Prostate gland (tissue), 2 donors: ENCODE data around the gene OR14A16. TPM values are rescaled to one million over a fixed set of nuclear protein-coding genes. Genes with fewer than 3 reads are reported as not detected.

Experiments
- DNase-seq: peaks from one replicate; pipeline ENCODE4 v3.0.0-alpha.2; 2019; ENCODE audit warnings: low spot score
- H3K27ac ChIP-seq, 2 donors: fragments of 200-600 bp; sonication (generic); 2 replicates each; pipeline ENCODE4 v1.5.1; 2017 to 2019
- H3K27me3 ChIP-seq: fragments of 200-600 bp; sonication (generic); replicated peaks from 2 replicates; pipeline ENCODE4 v1.5.1; 2019; ENCODE audit not compliant: insufficient read depth
- H3K36me3 ChIP-seq, 2 donors: fragments of 200-600 bp; sonication (generic); 1 replicate in 1 of 2; 2 replicates in 1 of 2; pipeline versions ENCODE4 v1.5.1 to v1.8.1; 2017 to 2019
- H3K4me1 ChIP-seq: fragments of 200-600 bp; sonication (generic); replicated peaks from 2 replicates; pipeline ENCODE4 v1.5.1; 2019
- H3K4me3 ChIP-seq, 2 donors: fragments of 200-600 bp; sonication (generic); 2 replicates each; pipeline ENCODE4 v1.5.1; 2017 to 2019
- H3K9me3 ChIP-seq: fragments of 200-600 bp; sonication (generic); 2 replicates; pipeline ENCODE4 v1.5.1; 2017
- POLR2A ChIP-seq: fragments of 450-650 bp; IDR thresholded peaks from one replicate; pipeline ENCODE4 v1.6.1; 2016; ENCODE audit warnings: antibody characterized with exemption, mild to moderate bottlenecking
- POLR2AphosphoS5 ChIP-seq: sonication (generic); formaldehyde crosslinking; IDR thresholded peaks from one replicate; pipeline ENCODE4 v1.6.1; 2017; ENCODE audit warnings: antibody characterized with exemption
- WGBS: methylation state at CpG from one replicate; pipeline ENCODE4 v1.1.5; 2018; 5-methylcytosine and 5-hydroxymethylcytosine counted together
- intact Hi-C: fragments of 100-400 bp; cut with DNase I; formaldehyde crosslinking; loops from one replicate; pipeline ENCODE4 v1.14.2; 2022
- total RNA-seq, 2 donors: library from RNA; depleted of rRNA; stranded (reverse); fragments of >200 nt; gene quantifications; one replicate each; pipeline ENCODE4 v1.1.0, GENCODE V29; 2016
- TF ChIP-seq, protein P1 (sequence below), 4 experiments: fragments of 200-600 bp in 2 of 4; fragments of 450-650 bp in 2 of 4; sonication (generic) in 2 of 4; IDR thresholded peaks; 1 replicate in 3 of 4; 2 replicates in 1 of 4; pipeline ENCODE4 v1.5.1; 2016 to 2019; ENCODE audit warnings: antibody characterized with exemption in 4 of 4, mild to moderate bottlenecking in 2 of 4, moderate library complexity in 2 of 4

OR14A16 gene
- total RNA-seq, 2 donors from 2014 or later, result not detected

DNA sequence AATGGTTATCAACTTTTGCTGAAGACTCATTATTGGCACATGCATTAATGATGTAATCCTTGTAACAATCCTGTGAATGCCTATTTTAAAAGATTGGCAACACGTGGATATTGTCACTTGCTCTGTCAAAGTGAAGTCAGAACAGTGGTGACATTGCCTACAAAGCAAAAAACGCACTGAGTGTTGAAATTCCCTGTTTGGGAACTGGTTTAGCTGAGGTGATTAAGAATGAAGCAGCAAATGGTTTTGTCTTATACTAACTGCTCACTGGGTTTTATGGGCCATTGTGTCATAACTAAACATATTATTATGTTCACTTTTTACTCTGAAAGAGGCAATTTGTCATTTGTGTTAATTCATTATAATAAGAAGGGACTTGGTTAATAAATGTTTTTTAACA, 11.3 kb downstream of the OR14A16 start:
- intact Hi-C loops, result no loop called here
- Histone ChIP-seq H3K4me1 (no peaks in the 10 kb centered on the region), H3K27me3 (no peaks in the 10 kb centered on the region), H3K36me3 (no peaks in the 10 kb centered on the region), H3K9me3 (no peaks in the 10 kb centered on the region), H3K4me3 (no peak overlapping the region), H3K27ac (no peak overlapping the region)
- WGBS, result 54% methylated on average over 2 of the region's 2 CpGs
- no peak for DNase-seq
- TF ChIP-seq POLR2AphosphoS5, result no peak
- TF ChIP-seq, protein P1, sequence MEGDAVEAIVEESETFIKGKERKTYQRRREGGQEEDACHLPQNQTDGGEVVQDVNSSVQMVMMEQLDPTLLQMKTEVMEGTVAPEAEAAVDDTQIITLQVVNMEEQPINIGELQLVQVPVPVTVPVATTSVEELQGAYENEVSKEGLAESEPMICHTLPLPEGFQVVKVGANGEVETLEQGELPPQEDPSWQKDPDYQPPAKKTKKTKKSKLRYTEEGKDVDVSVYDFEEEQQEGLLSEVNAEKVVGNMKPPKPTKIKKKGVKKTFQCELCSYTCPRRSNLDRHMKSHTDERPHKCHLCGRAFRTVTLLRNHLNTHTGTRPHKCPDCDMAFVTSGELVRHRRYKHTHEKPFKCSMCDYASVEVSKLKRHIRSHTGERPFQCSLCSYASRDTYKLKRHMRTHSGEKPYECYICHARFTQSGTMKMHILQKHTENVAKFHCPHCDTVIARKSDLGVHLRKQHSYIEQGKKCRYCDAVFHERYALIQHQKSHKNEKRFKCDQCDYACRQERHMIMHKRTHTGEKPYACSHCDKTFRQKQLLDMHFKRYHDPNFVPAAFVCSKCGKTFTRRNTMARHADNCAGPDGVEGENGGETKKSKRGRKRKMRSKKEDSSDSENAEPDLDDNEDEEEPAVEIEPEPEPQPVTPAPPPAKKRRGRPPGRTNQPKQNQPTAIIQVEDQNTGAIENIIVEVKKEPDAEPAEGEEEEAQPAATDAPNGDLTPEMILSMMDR (IDR thresholded peaks at IDR 0.05), result no peak

DNA sequence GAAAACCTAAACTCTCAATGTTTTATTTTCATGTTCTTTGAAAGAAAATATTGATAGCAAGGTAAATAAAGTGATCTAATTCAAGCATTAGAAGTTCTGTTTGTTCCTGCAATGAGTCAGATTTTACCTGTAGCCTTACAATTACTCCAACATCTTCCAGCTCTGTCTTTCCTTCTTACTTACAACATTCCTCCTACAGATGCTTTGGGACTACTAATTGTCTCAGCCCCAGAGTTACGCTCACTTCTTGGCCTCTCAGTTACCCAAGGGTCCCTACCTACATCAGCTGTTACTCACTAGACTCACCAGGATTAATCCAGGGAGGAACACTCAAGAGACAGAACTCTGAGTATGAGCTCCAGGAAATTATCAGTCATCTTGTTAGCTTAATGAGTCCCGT, 26.4 kb downstream of the OR14A16 start:
- H3K27me3 ChIP-seq, result no peaks in the 10 kb centered on the region
- no peaks in the 10 kb centered on the region for H3K4me1 ChIP-seq
- intact Hi-C loops, result no loop called here
- no peaks in the 10 kb centered on the region for H3K36me3 ChIP-seq
- no peak for DNase-seq
- no peak overlapping the region for H3K27ac ChIP-seq
- WGBS, result 42% methylated on average over 2 of the region's 2 CpGs
- H3K4me3 ChIP-seq, result no peak overlapping the region
- H3K9me3 ChIP-seq, result no peaks in the 10 kb centered on the region
- TF ChIP-seq POLR2A (no peak), POLR2AphosphoS5 (no peak)
- TF ChIP-seq, protein P1 (IDR thresholded peaks at IDR 0.05), result no peak

DNA sequence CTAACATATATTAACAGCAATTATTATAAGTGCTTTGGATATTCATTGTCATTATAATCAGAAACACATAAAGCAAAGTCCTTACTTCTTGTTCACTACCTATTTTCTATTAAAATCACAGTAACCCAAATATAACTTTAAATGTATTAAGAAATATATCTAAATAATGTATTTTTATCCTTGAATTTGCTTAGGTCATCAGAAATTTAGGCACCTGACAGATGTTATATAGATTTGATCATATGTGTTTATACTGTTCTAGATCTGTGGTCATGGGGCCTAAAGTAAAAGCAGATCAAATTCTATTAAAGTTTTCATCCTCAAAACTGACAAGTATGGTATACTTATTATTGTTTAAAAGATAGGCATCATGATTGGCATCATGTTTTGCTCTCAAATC, 54.3 kb downstream of the OR14A16 start:
- Histone ChIP-seq H3K4me3 (no peak overlapping the region), H3K27me3 (no peaks in the 10 kb centered on the region), H3K36me3 (no peaks in the 10 kb centered on the region), H3K27ac (no peak overlapping the region), H3K9me3 (no peaks in the 10 kb centered on the region), H3K4me1 (no peaks in the 10 kb centered on the region)
- TF ChIP-seq POLR2AphosphoS5 (no peak), POLR2A (no peak)
- TF ChIP-seq, protein P1 (IDR thresholded peaks at IDR 0.05), result no peak
- intact Hi-C loops, result no loop called here
- no peak for DNase-seq

Other genes with a start within 250 kb of the OR14A16 start
- not detected for gene OR2G2, start 235.8 kb downstream of the OR14A16 start, total RNA-seq
- gene OR2G3, start 218.5 kb downstream of the OR14A16 start, total RNA-seq, result not detected
- not detected for gene OR13G1, start 144.4 kb downstream of the OR14A16 start, total RNA-seq
- gene OR6F1, start 107.5 kb downstream of the OR14A16 start, total RNA-seq, result not detected
- under 1 TPM in 1 of 2 donors, not detected in 1; 0.91 TPM for gene OR14K1, start 85.5 kb downstream of the OR14A16 start, total RNA-seq
- gene OR14A2, start 76.0 kb downstream of the OR14A16 start, total RNA-seq, result not detected
- gene OR1C1, start 63.6 kb downstream of the OR14A16 start, total RNA-seq, result not detected
- gene OR11L1, start 17.8 kb upstream of the OR14A16 start, total RNA-seq, result not detected
- 1 to 10 TPM in 1 of 2 donors, under 1 TPM in 1; 0.36 to 9.6 TPM for gene TRIM58, start 33.1 kb upstream of the OR14A16 start, total RNA-seq
- 1 to 10 TPM in 1 of 2 donors, under 1 TPM in 1; 0.23 to 2.4 TPM for gene OR2W3, start 71.5 kb upstream of the OR14A16 start, total RNA-seq
- not detected for gene OR2T8, start 96.1 kb upstream of the OR14A16 start, total RNA-seq
- gene OR2AJ1, start 100.8 kb upstream of the OR14A16 start, total RNA-seq, result not detected
- 1 to 10 TPM in 1 of 2 donors, not detected in 1; 2.4 TPM for gene OR2L8, start 124.7 kb upstream of the OR14A16 start, total RNA-seq
- gene OR2AK2, start 141.1 kb upstream of the OR14A16 start, total RNA-seq, result not detected
- not detected for gene OR2L5, start 189.5 kb upstream of the OR14A16 start, total RNA-seq
- gene OR2L2, start 206.0 kb upstream of the OR14A16 start, total RNA-seq, result under 1 TPM in 1 of 2 donors, not detected in 1; 0.17 TPM
- gene OR2L3, start 222.7 kb upstream of the OR14A16 start, total RNA-seq, result under 1 TPM in 1 of 2 donors, not detected in 1; 0.41 TPM